Measurements from ENCODE around the gene KDELR1. TPM values are rescaled to one million over a fixed set of nuclear protein-coding genes. Genes with fewer than 3 reads are reported as not detected.

KDELR1 gene
- polyA plus RNA-seq, 1 experiment: 168 TPM

- Histone ChIP-seq H3K4me3 (ENCODE audit: low read depth, low read length) (no peak overlapping the region), H3K27me3 (ENCODE audit: control insufficient read depth, insufficient read depth, low read length) (no peaks in the 10 kb centered on the region), H3K9me3 (ENCODE audit: control insufficient read depth, insufficient read depth, low read length) (no peaks in the 10 kb centered on the region), H3K27ac (ENCODE audit: low read depth, low read length) (no peak overlapping the region)
- no peak for DNase-seq (ENCODE audit: low read depth, low spot score)
- TF ChIP-seq CTCF (IDR thresholded peaks at IDR 0.05; ENCODE audit: low read depth, low read length): no peak
- ChIA-PET POLR2A (interaction anchor here (1.1 kb wide), 1 partner anchor 17 kb away, joined by 4 read pairs; no protein-coding TSS in a partner anchor), CTCF (interaction anchor here (0.5 to 2.3 kb wide), 11 partner anchors 10 to 997 kb away, joined by 3 to 10 read pairs (median 4); partner anchors contain the start of genes SYNGR4 and TMEM143)
Measured at GRCh38 chr19:48350856-48351255, 40.5 kb downstream of the KDELR1 start.

- Histone ChIP-seq H3K9me3 (ENCODE audit: control insufficient read depth, insufficient read depth, low read length) (no peaks in the 10 kb centered on the region), H3K4me3 (ENCODE audit: low read depth, low read length) (no peak overlapping the region), H3K27me3 (ENCODE audit: control insufficient read depth, insufficient read depth, low read length) (no peaks in the 10 kb centered on the region), H3K27ac (ENCODE audit: low read depth, low read length) (no peak overlapping the region)
- TF ChIP-seq CTCF (IDR thresholded peaks at IDR 0.05; ENCODE audit: low read depth, low read length): no peak
- POLR2A ChIA-PET: no interaction called here
- CTCF ChIA-PET: interaction anchor here (1.6 kb wide), 1 partner anchor 15 kb away, joined by 5 read pairs; no protein-coding TSS in a partner anchor
- no peak for DNase-seq (ENCODE audit: low read depth, low spot score)
Measured at GRCh38 chr19:48348737-48349136, 42.6 kb downstream of the KDELR1 start.

- Histone ChIP-seq H3K27ac (ENCODE audit: low read depth, low read length) (no peak overlapping the region), H3K27me3 (ENCODE audit: control insufficient read depth, insufficient read depth, low read length) (no peaks in the 10 kb centered on the region), H3K9me3 (ENCODE audit: control insufficient read depth, insufficient read depth, low read length) (no peaks in the 10 kb centered on the region), H3K4me3 (ENCODE audit: low read depth, low read length) (no peak overlapping the region)
- CTCF ChIA-PET: interaction anchor here (0.7 to 1.6 kb wide), 2 partner anchors 14 to 1282 kb away, joined by 4 to 5 read pairs; no protein-coding TSS in a partner anchor
- POLR2A ChIA-PET: no interaction called here
- TF ChIP-seq CTCF (IDR thresholded peaks at IDR 0.05; ENCODE audit: low read depth, low read length): no peak
- no peak for DNase-seq (ENCODE audit: low read depth, low spot score)
Measured at GRCh38 chr19:48348045-48348444, 43.3 kb downstream of the KDELR1 start.

GRCh38 chr19:48346191-48346590 lies 45.2 kb downstream of the KDELR1 start:
- H3K4me3 ChIP-seq (ENCODE audit: low read depth, low read length): no peak overlapping the region
- no peak overlapping the region for H3K27ac ChIP-seq (ENCODE audit: low read depth, low read length)
- ChIA-PET POLR2A (no interaction called here), CTCF (interaction anchor here (0.6 to 1.2 kb wide), 2 partner anchors 12 to 599 kb away, joined by 3 read pairs; no protein-coding TSS in a partner anchor)
- no peaks in the 10 kb centered on the region for H3K27me3 ChIP-seq (ENCODE audit: control insufficient read depth, insufficient read depth, low read length)
- TF ChIP-seq CTCF (IDR thresholded peaks at IDR 0.05; ENCODE audit: low read depth, low read length): no peak
- DNase-seq (ENCODE audit: low read depth, low spot score): no peak
- H3K9me3 ChIP-seq (ENCODE audit: control insufficient read depth, insufficient read depth, low read length): no peaks in the 10 kb centered on the region

- no peaks in the 10 kb centered on the region for H3K9me3 ChIP-seq (ENCODE audit: control insufficient read depth, insufficient read depth, low read length)
- no peak overlapping the region for H3K27ac ChIP-seq (ENCODE audit: low read depth, low read length)
- no peak overlapping the region for H3K4me3 ChIP-seq (ENCODE audit: low read depth, low read length)
- no peaks in the 10 kb centered on the region for H3K27me3 ChIP-seq (ENCODE audit: control insufficient read depth, insufficient read depth, low read length)
- DNase-seq (ENCODE audit: low read depth, low spot score): no peak
- POLR2A ChIA-PET: no interaction called here
- CTCF ChIA-PET: interaction anchor here (1.2 kb wide), 1 partner anchor 10 kb away, joined by 3 read pairs; no protein-coding TSS in a partner anchor
- no peak for TF ChIP-seq CTCF (IDR thresholded peaks at IDR 0.05; ENCODE audit: low read depth, low read length)
Measured at GRCh38 chr19:48344892-48345291, 46.5 kb downstream of the KDELR1 start.
